Fibroblast of pulmonary artery (primary cell): ENCODE results near the gene DDX23.
"Not testable (repeated sequence)": the region's sequence is repeated elsewhere in the genome, so short reads cannot be mapped to it uniquely, and the experiment has no call there.

Experiments used
- DNase-seq: peaks from one replicate; pipeline ENCODE4 v3.0.0-alpha.2; 2010; ENCODE audit warnings: low read depth
- H3K4me3 ChIP-seq: replicated peaks from 2 replicates; pipeline ENCODE4 v1.5.1; 2011; ENCODE audit warnings: low read depth, mild to moderate bottlenecking, control low read depth, low read length, moderate library complexity
- CTCF ChIP-seq: IDR thresholded peaks from 2 replicates; pipeline ENCODE4 v1.5.1; 2011; ENCODE audit warnings: mild to moderate bottlenecking, control low read depth, low read length, inconsistent platforms; ENCODE audit errors: missing control alignments

The DDX23 gene

GRCh38 chr12:48854488-48854887, 2.5 kb upstream of the DDX23 start:
- DNase-seq, result no peak
- TF ChIP-seq CTCF, result no peak
- no peak overlapping the region for H3K4me3 ChIP-seq

GRCh38 chr12:48852734-48853688, 1.0 kb upstream of the DDX23 start:
- H3K4me3 ChIP-seq, result peak overlapping the region; percentile 97
- TF ChIP-seq CTCF, result peak; percentile 81
- DNase-seq, result peak; percentile 94

- DNase-seq, H3K4me3 ChIP-seq: not testable (repeated sequence)
Measured at GRCh38 chr12:48842021-48842420, 9.9 kb downstream of the DDX23 start.

- H3K4me3 ChIP-seq, result no peak overlapping the region
- no peak for DNase-seq
- no peak for TF ChIP-seq CTCF
Measured at GRCh38 chr12:48838048-48838447, 13.9 kb downstream of the DDX23 start.

GRCh38 chr12:48832321-48833060, 19.5 kb downstream of the DDX23 start:
- H3K4me3 ChIP-seq, result no peak overlapping the region
- TF ChIP-seq CTCF, result no peak
- no peak for DNase-seq

- no peak for DNase-seq
- H3K4me3 ChIP-seq, result no peak overlapping the region
- TF ChIP-seq CTCF, result no peak
Measured at GRCh38 chr12:48831257-48831656, 20.7 kb downstream of the DDX23 start.

- no peak for DNase-seq
- no peak overlapping the region for H3K4me3 ChIP-seq
- no peak for TF ChIP-seq CTCF
Measured at GRCh38 chr12:48828841-48829575, 23.0 kb downstream of the DDX23 start.
